DND-41 (cell line): ENCODE data around the gene MRPL17.

Experiments
- EZH2 ChIP-seq: IDR thresholded peaks from 3 replicates; pipeline ENCODE4 v1.6.1; 2012; ENCODE audit warnings: borderline replicate concordance, low read depth, mild to moderate bottlenecking, moderate library complexity, low read length, inconsistent platforms; ENCODE audit not compliant: severe bottlenecking
- TF ChIP-seq, protein P1 (sequence below): IDR thresholded peaks from 2 replicates; pipeline ENCODE4 v1.5.1; 2012; ENCODE audit warnings: borderline replicate concordance, low read length, moderate library complexity, mild to moderate bottlenecking; ENCODE audit not compliant: poor library complexity, severe bottlenecking; ENCODE audit errors: extremely low read depth

DNA sequence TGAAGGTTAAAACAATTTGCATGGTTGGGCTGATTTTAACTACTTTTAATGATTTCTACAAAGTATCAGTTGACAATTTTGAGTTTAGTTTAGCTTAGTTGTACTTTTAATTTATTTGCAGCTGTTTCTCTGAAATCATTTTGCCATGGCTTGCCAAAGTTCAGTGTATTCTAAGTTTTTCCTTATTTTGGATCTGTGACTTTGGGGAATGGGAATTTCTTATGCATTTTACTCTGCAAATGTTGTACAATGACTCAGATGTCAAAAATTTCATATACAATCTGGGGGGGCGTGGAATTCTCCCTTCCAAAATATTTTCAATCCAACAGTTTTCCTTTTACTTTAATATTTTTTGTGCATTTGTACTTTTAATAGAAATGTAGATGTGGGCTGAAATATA is 18.6 kb downstream of the MRPL17 start:
- TF ChIP-seq, protein P1, sequence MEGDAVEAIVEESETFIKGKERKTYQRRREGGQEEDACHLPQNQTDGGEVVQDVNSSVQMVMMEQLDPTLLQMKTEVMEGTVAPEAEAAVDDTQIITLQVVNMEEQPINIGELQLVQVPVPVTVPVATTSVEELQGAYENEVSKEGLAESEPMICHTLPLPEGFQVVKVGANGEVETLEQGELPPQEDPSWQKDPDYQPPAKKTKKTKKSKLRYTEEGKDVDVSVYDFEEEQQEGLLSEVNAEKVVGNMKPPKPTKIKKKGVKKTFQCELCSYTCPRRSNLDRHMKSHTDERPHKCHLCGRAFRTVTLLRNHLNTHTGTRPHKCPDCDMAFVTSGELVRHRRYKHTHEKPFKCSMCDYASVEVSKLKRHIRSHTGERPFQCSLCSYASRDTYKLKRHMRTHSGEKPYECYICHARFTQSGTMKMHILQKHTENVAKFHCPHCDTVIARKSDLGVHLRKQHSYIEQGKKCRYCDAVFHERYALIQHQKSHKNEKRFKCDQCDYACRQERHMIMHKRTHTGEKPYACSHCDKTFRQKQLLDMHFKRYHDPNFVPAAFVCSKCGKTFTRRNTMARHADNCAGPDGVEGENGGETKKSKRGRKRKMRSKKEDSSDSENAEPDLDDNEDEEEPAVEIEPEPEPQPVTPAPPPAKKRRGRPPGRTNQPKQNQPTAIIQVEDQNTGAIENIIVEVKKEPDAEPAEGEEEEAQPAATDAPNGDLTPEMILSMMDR: no peak
- no peak for TF ChIP-seq EZH2
